GM18951 (cell line): Measurements from ENCODE around the gene TPST2.
"Not testable (repeated sequence)": the region's sequence is repeated elsewhere in the genome, so short reads cannot be mapped to it uniquely, and the experiment has no call there.

Experiments used
- POLR2A ChIP-seq: IDR thresholded peaks from 4 replicates; pipeline ENCODE4 v1.6.1; 2011; ENCODE audit warnings: mild to moderate bottlenecking; ENCODE audit not compliant: insufficient read length, insufficient read depth; ENCODE audit errors: extremely low read depth
- in situ Hi-C: fragments of 300-500 bp; cut with MboI; formaldehyde crosslinking; loops from one replicate; pipeline ENCODE4 v1.12.0; 2022; ENCODE audit warnings: low sequenced_read_pairs, mixed read lengths, inconsistent platforms; ENCODE audit not compliant: unreplicated experiment

The TPST2 gene

DNA sequence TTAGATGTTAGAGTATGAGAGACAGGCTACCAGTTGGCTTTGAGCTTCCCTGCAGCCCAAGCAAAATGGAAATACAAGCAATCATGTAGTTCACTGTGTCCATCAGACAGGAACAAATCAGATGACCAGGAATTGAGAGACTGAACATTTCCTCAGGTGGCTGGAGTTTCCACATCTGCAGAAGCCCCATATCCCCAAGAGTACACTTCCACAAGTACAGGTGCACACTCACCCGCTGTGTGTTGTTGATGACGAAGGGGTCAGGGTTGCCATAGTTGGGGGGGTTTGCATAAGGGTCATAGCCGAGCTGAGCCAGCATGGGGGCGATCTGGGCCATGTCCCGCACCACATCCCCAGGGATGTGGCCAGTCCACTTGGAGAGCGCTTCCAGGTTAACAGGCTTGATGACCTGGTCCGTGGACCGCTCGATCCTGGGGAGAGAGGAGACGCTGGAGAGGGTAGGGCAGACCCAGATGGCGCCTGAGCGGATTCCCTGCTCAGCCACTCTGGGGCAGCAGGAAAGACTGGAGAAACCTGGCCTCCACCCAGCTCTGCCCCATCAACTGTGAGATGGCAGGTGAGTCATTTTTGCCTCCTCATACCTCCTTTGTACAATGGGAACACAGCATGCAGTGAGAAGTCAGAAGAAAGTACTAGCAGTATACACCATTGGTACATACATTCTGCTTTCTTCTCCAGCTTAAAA, 53.7 kb downstream of the TPST2 start:
- in situ Hi-C loops, result no loop called here
- TF ChIP-seq POLR2A, result no peak

DNA sequence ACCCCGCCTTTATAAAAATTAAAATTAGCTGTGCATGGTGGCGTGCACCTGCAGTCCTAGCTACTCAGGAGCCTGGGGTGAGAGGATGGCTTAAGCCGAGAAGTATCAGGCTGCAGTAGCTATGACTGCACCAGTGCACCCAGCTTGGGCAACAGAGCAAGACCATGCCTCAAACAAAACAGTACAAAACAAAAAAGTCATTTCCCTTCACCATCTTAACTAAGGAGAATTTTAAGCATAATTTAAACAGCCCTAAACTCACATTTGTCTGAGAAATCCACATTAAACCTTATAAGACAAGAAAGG, 54.4 kb downstream of the TPST2 start:
- in situ Hi-C loops, result no loop called here
- no peak for TF ChIP-seq POLR2A

DNA sequence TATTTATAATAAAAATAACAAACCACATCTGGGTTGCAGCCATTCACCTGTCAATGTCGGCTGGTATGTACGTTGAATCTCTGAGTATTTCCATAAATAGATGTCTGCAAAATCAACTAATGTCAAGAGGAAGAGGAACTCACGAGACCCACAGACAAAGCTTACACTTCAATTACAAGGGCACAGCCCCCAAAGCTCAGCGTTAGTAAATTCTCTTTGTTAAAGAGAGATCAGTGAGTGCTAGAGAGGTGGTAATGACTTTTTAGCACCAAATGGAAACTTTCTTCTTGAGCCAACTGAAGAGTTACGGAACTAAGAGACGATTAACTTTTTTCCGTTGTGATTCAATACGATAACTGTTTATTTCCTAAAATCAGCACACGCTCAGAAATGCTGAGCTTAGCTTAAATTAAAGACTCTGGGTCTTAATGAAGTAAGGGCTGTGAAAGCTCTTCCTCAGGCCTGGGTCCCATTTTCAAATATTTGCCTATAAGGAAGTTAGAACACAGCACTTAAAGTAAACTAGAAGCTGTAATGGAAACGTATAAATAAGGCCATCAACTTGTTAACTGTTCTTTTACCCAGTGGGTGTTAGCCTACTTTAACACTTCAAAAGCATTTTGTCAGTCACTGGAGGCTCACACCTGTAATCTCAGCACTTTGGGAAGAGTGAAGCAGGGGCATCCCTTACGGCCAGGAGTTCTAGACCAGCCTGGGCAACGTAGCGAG, 54.9 kb downstream of the TPST2 start:
- TF ChIP-seq POLR2A, result no peak
- in situ Hi-C loops, result no loop called here

DNA sequence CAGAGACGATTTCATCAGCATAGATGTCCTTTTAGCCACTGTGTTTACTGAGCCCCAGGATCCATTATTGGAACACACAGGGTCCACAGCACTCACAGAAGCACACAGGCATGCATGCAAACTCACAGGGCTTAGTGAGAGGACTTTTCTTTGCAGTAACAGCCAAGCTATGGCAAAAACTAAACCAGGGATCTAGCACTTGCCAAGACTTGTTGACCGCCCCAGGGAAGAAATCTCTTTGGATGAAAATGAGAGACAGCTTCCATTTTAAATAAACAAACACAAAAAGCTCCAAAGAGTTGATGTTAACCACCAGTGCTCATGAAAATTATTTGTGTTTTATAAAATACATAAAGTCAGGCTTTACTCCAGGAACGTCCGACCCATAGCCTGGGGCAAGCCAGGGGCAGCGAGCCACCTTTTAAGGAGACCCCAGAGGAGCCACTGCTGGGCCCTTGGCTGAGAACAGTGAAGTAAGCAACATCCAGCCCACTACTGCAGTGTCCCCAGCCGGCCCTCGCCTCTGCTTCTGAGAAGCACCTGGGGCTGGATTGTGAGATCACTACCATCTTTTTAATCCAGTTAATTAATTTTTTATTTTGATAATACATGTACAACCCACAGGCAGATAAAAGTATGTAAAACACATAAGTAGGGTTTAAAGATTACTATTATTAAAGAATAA, 55.6 kb downstream of the TPST2 start:
- TF ChIP-seq POLR2A, result no peak
- in situ Hi-C loops, result no loop called here

DNA sequence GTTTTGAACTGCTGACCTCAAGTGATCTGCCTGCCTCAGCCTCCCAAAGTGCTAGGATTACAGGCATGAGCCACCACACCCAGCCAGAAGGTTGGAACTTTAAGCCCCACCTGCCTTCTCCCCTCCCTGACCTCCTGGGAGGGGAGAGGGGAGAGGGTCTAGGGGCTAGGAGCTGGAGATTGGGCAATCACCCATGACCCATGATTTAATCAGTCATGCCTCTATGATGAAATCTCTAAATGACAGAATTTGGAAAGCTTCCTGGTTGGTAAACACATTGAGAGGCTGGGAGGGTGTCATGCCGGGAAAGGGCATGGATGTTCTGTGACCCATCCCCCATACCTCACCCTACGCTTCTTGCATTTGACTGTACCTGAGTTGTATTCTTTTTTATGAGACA, 60.6 kb downstream of the TPST2 start:
- in situ Hi-C loops, result no loop called here
- TF ChIP-seq POLR2A, result no peak

DNA sequence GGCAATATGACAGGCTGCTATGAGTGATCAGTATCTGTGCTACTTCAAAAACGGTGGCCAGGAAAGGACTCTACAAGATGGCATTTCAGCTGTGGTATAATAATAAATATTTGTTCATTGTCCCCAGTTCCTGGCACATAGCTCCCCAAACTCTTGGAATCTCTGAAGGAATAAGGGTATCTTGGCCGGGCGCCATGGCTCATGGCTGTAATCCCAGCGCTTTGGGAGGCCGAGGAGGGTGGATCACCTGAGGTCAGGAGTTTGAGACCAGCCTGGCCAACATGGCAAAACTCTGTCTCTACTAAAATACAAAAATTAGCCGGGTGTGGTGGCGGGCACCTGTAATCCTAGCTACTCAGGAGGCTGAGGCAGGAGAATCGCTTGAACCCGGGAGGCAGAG, 61.4 kb downstream of the TPST2 start:
- in situ Hi-C loops, result not testable (repeated sequence)

DNA sequence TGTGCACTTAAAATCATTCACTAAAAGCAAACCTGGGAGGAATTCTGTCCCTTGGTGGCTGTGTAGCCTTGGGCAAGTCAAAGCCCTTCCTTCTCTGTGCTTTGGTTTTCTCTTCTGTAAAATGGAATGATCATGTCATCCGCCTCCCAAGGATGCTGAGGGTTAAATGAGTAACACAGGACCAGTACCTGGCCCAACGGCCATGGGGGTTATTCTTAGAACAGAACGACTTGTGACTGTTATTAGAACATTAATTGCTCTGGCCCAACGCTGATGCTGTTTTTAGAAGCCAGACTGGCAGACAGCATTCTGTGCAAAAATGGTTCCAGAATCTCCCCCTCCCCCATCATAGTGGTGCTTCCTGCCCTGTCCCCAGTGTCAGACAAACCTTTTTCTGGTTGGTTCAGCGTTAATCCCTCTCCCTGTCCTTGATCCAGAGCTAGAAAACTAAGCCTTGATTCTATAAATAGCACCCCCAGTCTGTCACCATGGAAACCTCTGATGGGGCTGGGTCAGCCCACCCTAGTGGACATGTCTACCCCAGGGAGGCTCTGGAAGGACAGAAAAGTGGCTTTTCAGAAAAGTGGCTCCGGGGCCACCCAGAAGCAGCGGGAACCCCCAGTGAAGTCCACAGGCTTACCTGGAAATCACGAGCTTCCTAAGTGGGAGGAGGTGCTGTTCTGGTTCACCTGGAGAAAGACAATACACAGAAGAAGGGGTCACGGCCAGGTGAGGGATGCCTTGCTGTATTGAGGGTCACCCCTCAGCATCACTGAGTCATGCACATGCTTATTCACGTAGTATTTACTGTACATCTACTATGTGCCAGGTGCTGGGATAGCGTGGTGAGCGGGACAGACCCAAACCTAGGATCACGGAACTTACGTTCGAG, 62.1 kb downstream of the TPST2 start:
- in situ Hi-C loops, result no loop called here
- TF ChIP-seq POLR2A, result no peak

DNA sequence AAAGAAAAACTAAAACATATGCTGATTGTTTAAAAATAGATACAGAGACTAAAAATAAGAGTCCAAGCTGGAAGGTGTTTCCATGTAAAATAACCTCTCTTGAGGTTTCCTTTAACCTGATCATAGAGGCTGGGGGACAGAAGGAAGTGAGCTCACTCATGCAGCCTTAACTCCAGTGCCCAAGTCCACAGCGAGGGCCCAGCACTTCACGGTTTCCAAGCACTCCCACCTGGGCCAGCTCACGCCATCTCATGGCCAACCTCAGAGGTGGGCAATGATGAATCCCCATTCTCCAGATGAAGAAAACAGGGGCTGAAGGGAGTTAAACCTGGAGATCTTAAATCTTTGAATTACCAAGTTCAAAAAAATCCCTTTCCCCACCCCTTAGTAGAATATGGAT, 62.8 kb downstream of the TPST2 start:
- in situ Hi-C loops, result no loop called here
- no peak for TF ChIP-seq POLR2A

DNA sequence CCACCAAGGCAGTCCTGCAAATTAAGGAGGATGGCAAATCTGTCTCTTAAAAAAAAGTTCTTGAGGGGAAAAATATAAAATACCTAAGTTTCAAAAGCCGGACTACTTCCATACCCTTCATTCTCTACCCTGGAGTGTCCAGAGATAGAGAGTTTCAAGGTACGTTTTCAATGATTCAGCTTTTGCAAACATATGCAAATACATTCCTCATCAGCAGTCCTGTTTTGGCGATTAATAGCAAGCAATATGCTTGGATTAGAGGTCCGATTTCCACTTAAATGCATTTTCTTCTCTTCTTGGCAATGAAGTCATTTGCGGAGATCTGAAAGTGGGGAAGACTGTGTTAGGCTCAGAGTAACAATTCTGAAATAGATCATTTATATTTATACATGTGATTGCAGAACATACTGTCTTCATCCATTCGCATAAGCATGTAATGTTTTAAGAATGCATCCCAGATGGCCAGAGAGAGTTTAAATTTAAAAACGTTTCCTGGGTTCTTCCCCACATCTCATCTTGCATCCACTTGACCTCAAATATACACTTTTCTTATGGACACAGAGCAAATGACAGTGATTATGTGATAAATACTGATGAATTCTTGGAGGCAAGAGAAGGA, 63.9 kb downstream of the TPST2 start:
- TF ChIP-seq POLR2A, result no peak
- in situ Hi-C loops, result no loop called here

DNA sequence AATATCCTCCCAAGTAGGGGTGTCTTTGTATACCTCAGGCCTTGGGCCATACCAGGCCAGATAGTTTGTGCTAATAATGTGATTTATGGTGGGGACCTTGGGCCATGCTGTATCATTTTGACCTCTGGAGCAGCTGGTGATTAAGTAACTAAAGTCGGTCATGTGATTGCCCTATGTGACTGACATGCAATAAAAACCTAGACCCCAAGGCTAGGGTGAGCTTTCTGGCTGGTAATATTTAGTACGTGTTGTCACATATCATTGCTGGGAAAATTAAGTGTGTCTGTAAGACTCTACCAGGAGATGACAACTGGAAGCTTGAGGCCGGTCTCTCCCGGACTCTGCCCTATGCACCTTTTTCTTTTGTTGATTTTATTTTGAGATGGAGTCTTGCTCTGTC, 65.1 kb downstream of the TPST2 start:
- TF ChIP-seq POLR2A, result no peak
- in situ Hi-C loops, result no loop called here

DNA sequence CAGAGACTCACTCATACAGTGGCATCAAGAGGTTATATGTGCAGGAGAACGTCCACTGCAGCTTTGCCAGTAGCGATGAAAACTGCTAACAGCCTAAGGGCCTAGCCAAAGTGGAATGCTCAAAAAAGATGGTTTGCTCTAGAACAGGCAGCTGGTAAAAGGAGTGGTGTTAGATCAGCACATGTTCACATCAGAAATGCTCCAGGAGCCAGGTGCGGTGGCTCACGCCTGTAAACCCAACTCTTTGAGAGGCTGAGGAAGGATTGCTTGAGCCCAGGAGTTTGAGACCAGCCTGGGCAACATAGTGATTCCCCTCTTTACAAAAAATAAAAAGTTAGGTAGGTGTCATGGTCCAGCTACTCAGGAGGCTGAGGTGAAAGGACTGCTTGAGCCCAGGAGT, 67.3 kb downstream of the TPST2 start:
- no peak for TF ChIP-seq POLR2A
- in situ Hi-C loops, result no loop called here

DNA sequence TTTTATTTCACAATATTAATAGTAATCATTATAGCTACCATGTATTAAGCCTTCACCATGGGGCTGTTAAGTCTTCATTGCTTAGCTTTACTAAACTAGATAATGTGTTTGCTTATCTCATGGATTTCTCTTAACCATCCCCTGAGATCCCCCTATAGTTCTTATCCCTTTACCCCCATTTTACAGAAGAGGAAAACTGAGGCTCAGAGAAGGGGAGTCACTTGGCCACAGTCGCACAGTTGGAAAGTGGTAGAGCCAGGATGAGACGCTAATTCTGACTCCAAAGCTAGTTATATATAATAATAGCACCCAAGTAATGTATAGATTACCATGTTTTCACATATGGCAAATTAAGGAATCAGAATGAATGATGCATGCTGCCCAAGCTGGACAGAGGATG, 67.9 kb downstream of the TPST2 start:
- TF ChIP-seq POLR2A, result no peak
- in situ Hi-C loops, result no loop called here

DNA sequence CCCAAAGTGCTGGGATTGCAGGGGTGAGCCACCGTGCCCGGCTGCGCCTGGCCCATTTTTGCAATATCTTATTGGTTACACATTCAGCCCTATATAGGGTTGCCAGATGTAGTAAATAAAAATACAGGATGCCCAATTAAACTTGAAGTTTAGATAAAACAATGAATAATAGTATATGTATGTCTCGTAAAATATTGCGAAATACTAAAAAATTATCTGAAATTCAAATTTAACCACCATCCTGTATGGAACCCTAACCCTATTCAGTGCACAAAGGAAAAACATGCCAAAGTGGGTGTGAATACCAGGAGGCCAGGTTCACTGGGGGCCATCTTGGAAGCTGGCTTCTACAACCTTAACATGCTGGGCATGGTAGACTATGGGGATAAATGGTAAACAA, 72.5 kb downstream of the TPST2 start:
- no peak for TF ChIP-seq POLR2A
- in situ Hi-C loops, result no loop called here
